GM19438 (cell line): ENCODE measurements around the gene KDM1A.

Experiments
- ATAC-seq: cut with Tn5 transposase; IDR thresholded peaks from one replicate; pipeline ENCODE4 v1.9.1; 2021; ENCODE audit warnings: low read depth; ENCODE audit not compliant: unreplicated experiment

KDM1A gene

GRCh38 chr1:23103001-23103889 is 84.0 kb downstream of the KDM1A start:
- no peak for ATAC-seq

GRCh38 chr1:23108918-23109533 is 89.8 kb downstream of the KDM1A start:
- ATAC-seq, result no peak

GRCh38 chr1:23110391-23110790 is 91.1 kb downstream of the KDM1A start:
- no peak for ATAC-seq

- ATAC-seq, result no peak
Observed at GRCh38 chr1:23111600-23112535, 92.6 kb downstream of the KDM1A start.

- ATAC-seq, result no peak
Observed at GRCh38 chr1:23114424-23115079, 95.3 kb downstream of the KDM1A start.

GRCh38 chr1:23116216-23116836 is 97.1 kb downstream of the KDM1A start:
- no peak for ATAC-seq

- no peak for ATAC-seq
Observed at GRCh38 chr1:23116921-23117699, 97.8 kb downstream of the KDM1A start.

- ATAC-seq, result no peak
Observed at GRCh38 chr1:23118407-23118806, 99.1 kb downstream of the KDM1A start.

GRCh38 chr1:23118957-23119792 is 99.9 kb downstream of the KDM1A start:
- ATAC-seq, result no peak

GRCh38 chr1:23120383-23120782 is 101.1 kb downstream of the KDM1A start:
- ATAC-seq, result no peak

GRCh38 chr1:23122023-23122748 is 102.9 kb downstream of the KDM1A start:
- no peak for ATAC-seq

- no peak for ATAC-seq
Observed at GRCh38 chr1:23122796-23123195, 103.5 kb downstream of the KDM1A start.

- no peak for ATAC-seq
Observed at GRCh38 chr1:23123528-23123927, 104.3 kb downstream of the KDM1A start.

- no peak for ATAC-seq
Observed at GRCh38 chr1:23124259-23125026, 105.2 kb downstream of the KDM1A start.

- no peak for ATAC-seq
Observed at GRCh38 chr1:23125489-23125888, 106.2 kb downstream of the KDM1A start.

GRCh38 chr1:23126200-23126599 is 106.9 kb downstream of the KDM1A start:
- ATAC-seq, result no peak

- ATAC-seq, result no peak
Observed at GRCh38 chr1:23126801-23127200, 107.5 kb downstream of the KDM1A start.
